Measurements from ENCODE around the gene BMERB1. TPM values are rescaled to one million over a fixed set of nuclear protein-coding genes. Genes with fewer than 3 reads are reported as not detected.

Gene BMERB1
- total and polyA plus RNA-seq, 2 donors, result 6.0 to 9.1 TPM

GRCh38 chr16:15486661-15487060, 52.3 kb downstream of the BMERB1 start:
- H3K27me3 ChIP-seq (ENCODE audit: control insufficient read depth in 2 of 2, insufficient read depth in 1 of 2, low read length in 1 of 2), result no peaks in the 10 kb centered on the region
- no peaks in the 10 kb centered on the region for H3K36me3 ChIP-seq (ENCODE audit: control insufficient read depth in 2 of 2, insufficient read depth in 2 of 2, low read length in 1 of 2)
- 70% methylated on average over 1 of the region's 1 CpG for WGBS
- DNase-seq (ENCODE audit: low read depth in 6 of 9, low spot score in 9 of 9), result no peak
- H3K27ac ChIP-seq (ENCODE audit: low read depth in 1 of 2, low read length in 1 of 2), result no peak overlapping the region
- H3K4me1 ChIP-seq (ENCODE audit: control insufficient read depth in 2 of 2, insufficient read depth in 2 of 2, low read length in 2 of 2), result no peaks in the 10 kb centered on the region
- no peak overlapping the region for H3K4me3 ChIP-seq (ENCODE audit: low read length in 2 of 2)
- no peaks in the 10 kb centered on the region for H3K9me3 ChIP-seq (ENCODE audit: control insufficient read depth in 2 of 2, insufficient read depth in 1 of 2, low read length in 1 of 2)

- H3K9me3 ChIP-seq (ENCODE audit: control insufficient read depth in 2 of 2, insufficient read depth in 1 of 2, low read length in 1 of 2), result no peaks in the 10 kb centered on the region
- H3K27me3 ChIP-seq (ENCODE audit: control insufficient read depth in 2 of 2, insufficient read depth in 1 of 2, low read length in 1 of 2), result no peaks in the 10 kb centered on the region
- no peak for DNase-seq (ENCODE audit: low read depth in 6 of 9, low spot score in 9 of 9)
- no peaks in the 10 kb centered on the region for H3K4me1 ChIP-seq (ENCODE audit: control insufficient read depth in 2 of 2, insufficient read depth in 2 of 2, low read length in 2 of 2)
- WGBS, result 95% methylated on average over 12 of the region's 12 CpGs
- H3K36me3 ChIP-seq (ENCODE audit: control insufficient read depth in 2 of 2, insufficient read depth in 2 of 2, low read length in 1 of 2), result no peaks in the 10 kb centered on the region
- H3K4me3 ChIP-seq (ENCODE audit: low read length in 2 of 2), result no peak overlapping the region
- H3K27ac ChIP-seq (ENCODE audit: low read depth in 1 of 2, low read length in 1 of 2), result no peak overlapping the region
Measured at GRCh38 chr16:15487336-15488284, 53.2 kb downstream of the BMERB1 start.

- no peak overlapping the region for H3K4me3 ChIP-seq (ENCODE audit: low read length in 2 of 2)
- H3K27me3 ChIP-seq (ENCODE audit: control insufficient read depth in 2 of 2, insufficient read depth in 1 of 2, low read length in 1 of 2), result no peaks in the 10 kb centered on the region
- no peaks in the 10 kb centered on the region for H3K36me3 ChIP-seq (ENCODE audit: control insufficient read depth in 2 of 2, insufficient read depth in 2 of 2, low read length in 1 of 2)
- H3K27ac ChIP-seq (ENCODE audit: low read depth in 1 of 2, low read length in 1 of 2), result no peak overlapping the region
- no peak for DNase-seq (ENCODE audit: low read depth in 6 of 9, low spot score in 9 of 9)
- H3K9me3 ChIP-seq (ENCODE audit: control insufficient read depth in 2 of 2, insufficient read depth in 1 of 2, low read length in 1 of 2), result no peaks in the 10 kb centered on the region
- no peaks in the 10 kb centered on the region for H3K4me1 ChIP-seq (ENCODE audit: control insufficient read depth in 2 of 2, insufficient read depth in 2 of 2, low read length in 2 of 2)
- 93% methylated on average over 3 of the region's 3 CpGs for WGBS
Measured at GRCh38 chr16:15489016-15489415, 54.6 kb downstream of the BMERB1 start.

DNA sequence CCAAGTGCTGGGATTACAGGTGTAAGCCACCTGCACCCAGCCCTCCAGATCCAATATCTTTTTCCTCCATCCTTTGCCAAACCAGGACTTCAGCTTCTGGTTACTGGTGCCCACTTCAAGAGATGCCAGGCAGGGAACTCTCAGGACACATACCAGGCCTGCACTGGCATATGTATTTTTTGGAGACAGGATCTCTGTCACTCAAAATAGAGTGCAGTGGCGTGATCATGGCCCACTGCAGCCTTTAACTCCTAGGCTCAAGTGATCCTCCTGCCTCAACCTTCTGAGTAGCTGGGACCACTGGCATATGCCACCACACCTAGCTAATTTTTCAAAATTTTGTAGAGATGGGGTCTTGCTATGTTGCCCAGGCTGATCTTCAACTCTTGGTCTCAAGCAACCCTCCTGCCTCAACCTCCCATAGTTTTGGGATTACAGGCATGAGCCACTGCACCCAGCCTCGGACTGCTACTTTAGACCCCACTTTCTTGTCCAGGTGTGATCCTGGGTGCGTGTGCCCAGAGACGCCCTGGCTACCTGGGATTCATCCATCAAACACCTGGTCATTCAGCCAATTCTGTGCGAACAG, 55.8 kb downstream of the BMERB1 start:
- Histone ChIP-seq H3K27me3 (ENCODE audit: control insufficient read depth in 2 of 2, insufficient read depth in 1 of 2, low read length in 1 of 2) (no peaks in the 10 kb centered on the region), H3K4me3 (ENCODE audit: low read length in 2 of 2) (no peak overlapping the region), H3K9me3 (ENCODE audit: control insufficient read depth in 2 of 2, insufficient read depth in 1 of 2, low read length in 1 of 2) (no peaks in the 10 kb centered on the region), H3K4me1 (ENCODE audit: control insufficient read depth in 2 of 2, insufficient read depth in 2 of 2, low read length in 2 of 2) (no peaks in the 10 kb centered on the region), H3K36me3 (ENCODE audit: control insufficient read depth in 2 of 2, insufficient read depth in 2 of 2, low read length in 1 of 2) (no peaks in the 10 kb centered on the region), H3K27ac (ENCODE audit: low read depth in 1 of 2, low read length in 1 of 2) (no peak overlapping the region)
- DNase-seq (ENCODE audit: low read depth in 6 of 9, low spot score in 9 of 9), result no peak
- WGBS, result 98% methylated on average over 5 of the region's 5 CpGs

GRCh38 chr16:15491411-15491810, 57.0 kb downstream of the BMERB1 start:
- Histone ChIP-seq H3K4me1 (ENCODE audit: control insufficient read depth in 2 of 2, insufficient read depth in 2 of 2, low read length in 2 of 2) (no peaks in the 10 kb centered on the region), H3K36me3 (ENCODE audit: control insufficient read depth in 2 of 2, insufficient read depth in 2 of 2, low read length in 1 of 2) (no peaks in the 10 kb centered on the region), H3K27ac (ENCODE audit: low read depth in 1 of 2, low read length in 1 of 2) (no peak overlapping the region), H3K27me3 (ENCODE audit: control insufficient read depth in 2 of 2, insufficient read depth in 1 of 2, low read length in 1 of 2) (no peaks in the 10 kb centered on the region), H3K9me3 (ENCODE audit: control insufficient read depth in 2 of 2, insufficient read depth in 1 of 2, low read length in 1 of 2) (no peaks in the 10 kb centered on the region), H3K4me3 (ENCODE audit: low read length in 2 of 2) (no peak overlapping the region)
- WGBS, result 97% methylated on average over 4 of the region's 4 CpGs
- no peak for DNase-seq (ENCODE audit: low read depth in 6 of 9, low spot score in 9 of 9)

DNA sequence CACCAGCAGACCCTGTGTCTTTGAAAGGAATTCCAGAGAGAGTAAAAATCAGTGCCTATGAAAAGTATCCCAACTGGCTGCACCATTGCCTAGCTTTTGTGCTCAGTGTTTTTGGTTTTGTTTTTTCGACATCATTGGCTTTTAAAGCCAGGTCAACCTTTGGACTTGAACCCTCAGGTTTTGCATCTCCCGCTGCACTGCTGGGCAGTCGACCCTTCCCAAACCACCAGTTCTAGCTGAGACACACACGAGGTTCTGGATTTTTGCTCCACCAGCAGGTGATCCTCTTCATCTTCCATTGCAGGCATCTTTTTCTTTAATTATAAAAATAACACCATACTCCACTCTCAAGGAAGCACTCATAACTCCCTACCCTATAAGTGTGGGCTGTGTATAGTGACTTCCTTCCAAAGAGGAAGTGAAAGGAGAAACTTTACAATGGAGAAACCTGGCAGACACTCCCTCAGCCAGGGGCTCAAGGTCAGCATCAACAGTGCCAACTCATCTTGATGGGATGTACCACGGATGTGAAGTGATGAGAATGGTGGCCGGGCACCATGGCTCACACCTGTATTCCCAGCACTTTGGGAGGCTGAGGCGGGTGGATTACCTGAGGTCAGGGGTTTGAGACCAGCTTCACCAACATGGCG, 57.8 kb downstream of the BMERB1 start:
- Histone ChIP-seq H3K27me3 (ENCODE audit: control insufficient read depth in 2 of 2, insufficient read depth in 1 of 2, low read length in 1 of 2) (no peaks in the 10 kb centered on the region), H3K4me3 (ENCODE audit: low read length in 2 of 2) (no peak overlapping the region), H3K4me1 (ENCODE audit: control insufficient read depth in 2 of 2, insufficient read depth in 2 of 2, low read length in 2 of 2) (no peaks in the 10 kb centered on the region), H3K27ac (ENCODE audit: low read depth in 1 of 2, low read length in 1 of 2) (no peak overlapping the region), H3K36me3 (ENCODE audit: control insufficient read depth in 2 of 2, insufficient read depth in 2 of 2, low read length in 1 of 2) (no peaks in the 10 kb centered on the region), H3K9me3 (ENCODE audit: control insufficient read depth in 2 of 2, insufficient read depth in 1 of 2, low read length in 1 of 2) (no peaks in the 10 kb centered on the region)
- 84% methylated on average over 8 of the region's 8 CpGs for WGBS
- no peak for DNase-seq (ENCODE audit: low read depth in 6 of 9, low spot score in 9 of 9)

GRCh38 chr16:15493466-15494180, 59.2 kb downstream of the BMERB1 start:
- no peaks in the 10 kb centered on the region for H3K27me3 ChIP-seq (ENCODE audit: control insufficient read depth in 2 of 2, insufficient read depth in 1 of 2, low read length in 1 of 2)
- H3K4me3 ChIP-seq (ENCODE audit: low read length in 2 of 2), result no peak overlapping the region
- no peak overlapping the region for H3K27ac ChIP-seq (ENCODE audit: low read depth in 1 of 2, low read length in 1 of 2)
- no peak for DNase-seq (ENCODE audit: low read depth in 6 of 9, low spot score in 9 of 9)
- no peaks in the 10 kb centered on the region for H3K4me1 ChIP-seq (ENCODE audit: control insufficient read depth in 2 of 2, insufficient read depth in 2 of 2, low read length in 2 of 2)
- 77% methylated on average over 9 of the region's 9 CpGs for WGBS
- H3K9me3 ChIP-seq (ENCODE audit: control insufficient read depth in 2 of 2, insufficient read depth in 1 of 2, low read length in 1 of 2), result no peaks in the 10 kb centered on the region
- no peaks in the 10 kb centered on the region for H3K36me3 ChIP-seq (ENCODE audit: control insufficient read depth in 2 of 2, insufficient read depth in 2 of 2, low read length in 1 of 2)

GRCh38 chr16:15494236-15494635, 59.8 kb downstream of the BMERB1 start:
- Histone ChIP-seq H3K27me3 (ENCODE audit: control insufficient read depth in 2 of 2, insufficient read depth in 1 of 2, low read length in 1 of 2) (no peaks in the 10 kb centered on the region), H3K4me3 (ENCODE audit: low read length in 2 of 2) (no peak overlapping the region), H3K36me3 (ENCODE audit: control insufficient read depth in 2 of 2, insufficient read depth in 2 of 2, low read length in 1 of 2) (no peaks in the 10 kb centered on the region), H3K9me3 (ENCODE audit: control insufficient read depth in 2 of 2, insufficient read depth in 1 of 2, low read length in 1 of 2) (no peaks in the 10 kb centered on the region), H3K4me1 (ENCODE audit: control insufficient read depth in 2 of 2, insufficient read depth in 2 of 2, low read length in 2 of 2) (no peaks in the 10 kb centered on the region), H3K27ac (ENCODE audit: low read depth in 1 of 2, low read length in 1 of 2) (no peak overlapping the region)
- WGBS, result 98% methylated on average over 4 of the region's 4 CpGs
- no peak for DNase-seq (ENCODE audit: low read depth in 6 of 9, low spot score in 9 of 9)

All from thymus (tissue), 11 donors.